ENCODE data around the gene INO80.

GRCh38 chr15:41122849-41123248 is 6.8 kb upstream of the INO80 start:
- TF ChIP-seq CTCF (conservative IDR thresholded peaks at IDR 0.05; ENCODE audit: low read length), result no peak
- no peak for TF ChIP-seq EZH2phosphoT487 (IDR thresholded peaks at IDR 0.05; ENCODE audit: borderline replicate concordance, low read depth, low read length)

All from OCI-LY7 (cell line).